Stimulated activated CD8-positive, alpha-beta memory T cell treated with anti-CD3 and anti-CD28 coated beads, Interleukin-7, amount 100 ng/mL, for 1 hour (primary cell): ENCODE data around the gene RS1.

Experiments
- DNase-seq, 2 donors: peaks; one replicate each; pipeline ENCODE4 v3.0.0-alpha.2; 2020; ENCODE audit warnings: low read depth in 2 of 2

RS1 gene

GRCh38 chrX:18598413-18598812 is 73.5 kb downstream of the RS1 start:
- DNase-seq = no peak

GRCh38 chrX:18596096-18596495 is 75.8 kb downstream of the RS1 start:
- DNase-seq = no peak

GRCh38 chrX:18594079-18594478 is 77.8 kb downstream of the RS1 start:
- DNase-seq = no peak

- no peak for DNase-seq
These were observed 80.1 kb downstream of the RS1 start for GRCh38 chrX:18591834-18592233.
